ENCODE measurements around the gene CPSF3. TPM values are rescaled to one million over a fixed set of nuclear protein-coding genes. Genes with fewer than 3 reads are reported as not detected.

The CPSF3 gene
- total RNA-seq, 1 donor from 2014 or later, result 40.3 TPM

DNA sequence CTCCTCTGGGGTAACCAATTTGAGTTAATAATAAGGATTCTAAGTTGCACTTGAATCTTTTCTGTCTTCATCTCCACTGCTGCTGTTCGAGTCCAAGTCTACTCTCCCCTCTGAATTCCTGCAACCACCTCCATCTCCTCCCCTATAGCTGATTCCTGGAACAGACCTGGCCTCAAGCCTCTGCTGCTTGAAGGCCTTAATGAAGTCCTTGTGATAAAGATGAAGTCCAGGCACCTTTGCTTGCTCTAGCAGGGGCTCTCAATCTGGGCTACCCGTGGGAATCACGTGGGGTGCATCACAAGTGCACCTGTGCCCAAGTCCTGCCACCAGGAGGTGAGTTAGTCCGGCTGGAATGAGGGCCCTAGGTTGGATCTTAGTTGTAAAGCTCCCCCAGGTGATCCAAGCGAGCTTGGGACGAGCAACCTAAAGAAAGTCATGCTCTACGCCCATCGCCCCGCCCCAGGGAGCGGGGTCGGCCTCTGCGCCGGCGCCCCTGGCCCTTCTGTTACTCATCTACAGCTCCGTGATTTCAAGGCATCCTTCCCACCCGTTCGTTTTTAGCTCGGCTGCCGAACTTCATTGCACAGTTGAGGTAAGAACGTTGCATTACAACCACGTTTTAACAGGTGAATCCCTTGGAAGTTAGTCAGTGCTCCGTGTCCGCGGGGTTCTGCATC is 50.0 kb downstream of the CPSF3 start:
- Mint-ChIP-seq H3K36me3 (ENCODE audit: low read depth, unreplicated experiment) (peaks cover 25% of the 10 kb centered on the region), H3K27me3 (ENCODE audit: low read depth, unreplicated experiment) (no peaks in the 10 kb centered on the region), H3K4me1 (ENCODE audit: low read depth, unreplicated experiment) (peaks cover 17% of the 10 kb centered on the region), H3K27ac (ENCODE audit: unreplicated experiment) (no peak overlapping the region), H3K9me3 (ENCODE audit: unreplicated experiment) (no peaks in the 10 kb centered on the region), H3K4me3 (ENCODE audit: unreplicated experiment) (peak overlapping the region; percentile 41)
- peak overlapping the region; percentile 86 for H3K4me2 ChIP-seq (ENCODE audit: low read length)
- H3K27me3 ChIP-seq (ENCODE audit: insufficient read depth, low read length), result no peaks in the 10 kb centered on the region
- H3K9me3 ChIP-seq (ENCODE audit: insufficient read depth, low read depth, low read length), result no peaks in the 10 kb centered on the region
- H3K4me3 ChIP-seq (ENCODE audit: insufficient read depth, low read depth, low read length), result peak overlapping the region; percentile 71
- peaks cover 4% of the 10 kb centered on the region for H4K20me1 ChIP-seq (ENCODE audit: insufficient read depth, low read length)
- FAIRE-seq (no peak), DNase-seq (ENCODE audit: low read depth) (no peak)
- H3K79me2 ChIP-seq (ENCODE audit: insufficient read depth, low read length), result peaks cover 33% of the 10 kb centered on the region
- H3K27ac ChIP-seq (ENCODE audit: low read depth, low read length), result no peak overlapping the region
- peaks cover 11% of the 10 kb centered on the region for H3K4me1 ChIP-seq (ENCODE audit: insufficient read depth, low read length)
- peak overlapping the region; percentile 94 for H2AFZ ChIP-seq (ENCODE audit: low read depth, low read length)
- H3K36me3 ChIP-seq (ENCODE audit: insufficient read depth, low read length), result peaks cover 7% of the 10 kb centered on the region
- peak overlapping the region; percentile 83 for H3K9ac ChIP-seq (ENCODE audit: low read length)
- TF ChIP-seq, protein P1, sequence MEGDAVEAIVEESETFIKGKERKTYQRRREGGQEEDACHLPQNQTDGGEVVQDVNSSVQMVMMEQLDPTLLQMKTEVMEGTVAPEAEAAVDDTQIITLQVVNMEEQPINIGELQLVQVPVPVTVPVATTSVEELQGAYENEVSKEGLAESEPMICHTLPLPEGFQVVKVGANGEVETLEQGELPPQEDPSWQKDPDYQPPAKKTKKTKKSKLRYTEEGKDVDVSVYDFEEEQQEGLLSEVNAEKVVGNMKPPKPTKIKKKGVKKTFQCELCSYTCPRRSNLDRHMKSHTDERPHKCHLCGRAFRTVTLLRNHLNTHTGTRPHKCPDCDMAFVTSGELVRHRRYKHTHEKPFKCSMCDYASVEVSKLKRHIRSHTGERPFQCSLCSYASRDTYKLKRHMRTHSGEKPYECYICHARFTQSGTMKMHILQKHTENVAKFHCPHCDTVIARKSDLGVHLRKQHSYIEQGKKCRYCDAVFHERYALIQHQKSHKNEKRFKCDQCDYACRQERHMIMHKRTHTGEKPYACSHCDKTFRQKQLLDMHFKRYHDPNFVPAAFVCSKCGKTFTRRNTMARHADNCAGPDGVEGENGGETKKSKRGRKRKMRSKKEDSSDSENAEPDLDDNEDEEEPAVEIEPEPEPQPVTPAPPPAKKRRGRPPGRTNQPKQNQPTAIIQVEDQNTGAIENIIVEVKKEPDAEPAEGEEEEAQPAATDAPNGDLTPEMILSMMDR (IDR thresholded peaks at IDR 0.05; ENCODE audit: insufficient read depth, low read depth, low read length), result no peak
- no peak for TF ChIP-seq EZH2 (IDR thresholded peaks at IDR 0.05; ENCODE audit: insufficient read depth, low read length)

DNA sequence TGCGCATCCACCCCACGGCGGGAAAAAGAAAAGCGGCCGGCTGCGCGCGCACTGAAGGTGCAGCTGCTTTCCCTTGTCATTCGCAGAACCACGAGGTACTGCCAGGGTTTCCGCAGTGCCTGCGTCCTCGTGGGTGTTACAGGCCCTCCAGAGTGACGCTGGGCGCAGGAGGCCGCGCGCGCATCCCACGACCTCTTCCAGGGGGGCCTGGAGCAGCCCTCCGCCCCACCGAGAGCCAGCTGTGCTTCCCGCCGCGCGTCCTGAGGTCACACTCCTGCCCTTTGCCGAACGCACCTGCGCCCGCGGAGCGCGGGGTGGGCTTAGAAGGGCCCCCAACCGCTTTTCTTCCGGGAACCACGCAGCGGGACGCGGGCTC is 50.5 kb downstream of the CPSF3 start:
- Histone ChIP-seq H3K9me3 (ENCODE audit: insufficient read depth, low read depth, low read length) (no peaks in the 10 kb centered on the region), H3K79me2 (ENCODE audit: insufficient read depth, low read length) (peaks cover 38% of the 10 kb centered on the region), H3K36me3 (ENCODE audit: insufficient read depth, low read length) (peaks cover 7% of the 10 kb centered on the region), H3K9ac (ENCODE audit: low read length) (peak overlapping the region; percentile 83), H2AFZ (ENCODE audit: low read depth, low read length) (peak overlapping the region; percentile 94), H3K27me3 (ENCODE audit: insufficient read depth, low read length) (no peaks in the 10 kb centered on the region), H3K4me3 (ENCODE audit: insufficient read depth, low read depth, low read length) (peak overlapping the region; percentile 71), H3K4me2 (ENCODE audit: low read length) (peak overlapping the region; percentile 86), H3K27ac (ENCODE audit: low read depth, low read length) (peak overlapping the region; percentile 67), H3K4me1 (ENCODE audit: insufficient read depth, low read length) (peaks cover 11% of the 10 kb centered on the region), H4K20me1 (ENCODE audit: insufficient read depth, low read length) (peaks cover 7% of the 10 kb centered on the region)
- DNase-seq (ENCODE audit: low read depth), result no peak
- Mint-ChIP-seq H3K4me1 (ENCODE audit: low read depth, unreplicated experiment) (peaks cover 22% of the 10 kb centered on the region), H3K27ac (ENCODE audit: unreplicated experiment) (no peak overlapping the region), H3K9me3 (ENCODE audit: unreplicated experiment) (no peaks in the 10 kb centered on the region), H3K36me3 (ENCODE audit: low read depth, unreplicated experiment) (peaks cover 25% of the 10 kb centered on the region), H3K27me3 (ENCODE audit: low read depth, unreplicated experiment) (no peaks in the 10 kb centered on the region), H3K4me3 (ENCODE audit: unreplicated experiment) (no peak overlapping the region)
- TF ChIP-seq EZH2 (IDR thresholded peaks at IDR 0.05; ENCODE audit: insufficient read depth, low read length), result no peak
- TF ChIP-seq, protein P1 (IDR thresholded peaks at IDR 0.05; ENCODE audit: insufficient read depth, low read depth, low read length), result no peak
- FAIRE-seq, result no peak

Data from astrocyte (in vitro differentiated cells and primary cell).